Testis (tissue), 2 donors: ENCODE results near the gene WSB1.

ENCODE experiments used
- POLR2A ChIP-seq: fragments of 450-650 bp; IDR thresholded peaks from one replicate; pipeline ENCODE4 v1.6.1; 2017; ENCODE audit warnings: antibody characterized with exemption, mild to moderate bottlenecking, moderate library complexity
- TF ChIP-seq, protein P1 (sequence below), 3 experiments: fragments of 450-650 bp in 2 of 3; fragments of 200-600 bp in 1 of 3; sonication (generic) in 1 of 3; IDR thresholded peaks; one replicate each; pipeline ENCODE4 v1.5.1; 2016 to 2019; ENCODE audit warnings: antibody characterized with exemption in 3 of 3, mild to moderate bottlenecking in 2 of 3, moderate library complexity in 1 of 3

DNA sequence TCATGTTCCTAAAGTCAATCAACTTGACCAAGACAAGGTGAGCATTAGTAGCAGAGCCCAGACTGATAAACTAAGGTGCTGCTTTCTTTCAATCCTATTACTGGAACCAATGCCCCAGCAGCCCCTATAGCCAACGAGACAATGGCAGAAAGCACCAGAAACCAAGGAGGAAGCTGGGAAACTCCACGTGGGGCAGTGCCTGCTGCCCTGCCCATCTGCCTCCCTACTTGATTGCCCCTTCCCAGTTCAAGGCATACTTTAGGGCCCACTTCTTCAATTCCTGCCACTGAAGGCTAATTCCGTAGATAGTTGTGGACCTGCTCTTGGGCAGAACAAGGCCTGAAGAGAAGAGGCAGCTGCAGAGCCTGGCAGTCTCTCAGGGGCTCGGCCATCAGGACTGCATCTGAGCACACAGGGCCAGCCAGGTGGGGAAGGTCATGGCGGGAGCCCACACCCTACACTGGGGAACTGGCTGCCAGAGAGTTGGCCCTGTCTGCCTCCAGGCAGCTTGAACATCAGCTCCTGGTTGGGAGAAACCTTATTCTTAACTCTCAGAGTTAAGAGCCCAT, 30.9 kb downstream of the WSB1 start:
- TF ChIP-seq, protein P1, sequence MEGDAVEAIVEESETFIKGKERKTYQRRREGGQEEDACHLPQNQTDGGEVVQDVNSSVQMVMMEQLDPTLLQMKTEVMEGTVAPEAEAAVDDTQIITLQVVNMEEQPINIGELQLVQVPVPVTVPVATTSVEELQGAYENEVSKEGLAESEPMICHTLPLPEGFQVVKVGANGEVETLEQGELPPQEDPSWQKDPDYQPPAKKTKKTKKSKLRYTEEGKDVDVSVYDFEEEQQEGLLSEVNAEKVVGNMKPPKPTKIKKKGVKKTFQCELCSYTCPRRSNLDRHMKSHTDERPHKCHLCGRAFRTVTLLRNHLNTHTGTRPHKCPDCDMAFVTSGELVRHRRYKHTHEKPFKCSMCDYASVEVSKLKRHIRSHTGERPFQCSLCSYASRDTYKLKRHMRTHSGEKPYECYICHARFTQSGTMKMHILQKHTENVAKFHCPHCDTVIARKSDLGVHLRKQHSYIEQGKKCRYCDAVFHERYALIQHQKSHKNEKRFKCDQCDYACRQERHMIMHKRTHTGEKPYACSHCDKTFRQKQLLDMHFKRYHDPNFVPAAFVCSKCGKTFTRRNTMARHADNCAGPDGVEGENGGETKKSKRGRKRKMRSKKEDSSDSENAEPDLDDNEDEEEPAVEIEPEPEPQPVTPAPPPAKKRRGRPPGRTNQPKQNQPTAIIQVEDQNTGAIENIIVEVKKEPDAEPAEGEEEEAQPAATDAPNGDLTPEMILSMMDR (IDR thresholded peaks at IDR 0.05) = no peak
- TF ChIP-seq POLR2A = no peak
